Measurements from ENCODE around the gene TMEM59.
"Not testable (repeated sequence)": the region's sequence is repeated elsewhere in the genome, so short reads cannot be mapped to it uniquely, and the experiment has no call there.

Gene TMEM59

GRCh38 chr1:54013393-54014008 is 39.5 kb downstream of the TMEM59 start:
- no peak for DNase-seq (ENCODE audit: low read depth in 1 of 2, low spot score in 1 of 2)

GRCh38 chr1:54012863-54013262 is 40.1 kb downstream of the TMEM59 start:
- no peak for DNase-seq (ENCODE audit: low read depth in 1 of 2, low spot score in 1 of 2)

- no peak for DNase-seq (ENCODE audit: low read depth in 1 of 2, low spot score in 1 of 2)
These were observed 41.0 kb downstream of the TMEM59 start for GRCh38 chr1:54012008-54012325.

- DNase-seq (ENCODE audit: low read depth in 1 of 2, low spot score in 1 of 2), result no peak
These were observed 41.5 kb downstream of the TMEM59 start for GRCh38 chr1:54011316-54012007.

- DNase-seq (ENCODE audit: low read depth in 1 of 2, low spot score in 1 of 2), result no peak
These were observed 42.4 kb downstream of the TMEM59 start for GRCh38 chr1:54010415-54011117.

GRCh38 chr1:54009406-54009805 is 43.6 kb downstream of the TMEM59 start:
- DNase-seq (ENCODE audit: low read depth in 1 of 2, low spot score in 1 of 2), result no peak

- DNase-seq (ENCODE audit: low read depth in 1 of 2, low spot score in 1 of 2), result no peak
These were observed 44.1 kb downstream of the TMEM59 start for GRCh38 chr1:54008876-54009275.

- no peak for DNase-seq (ENCODE audit: low read depth in 1 of 2, low spot score in 1 of 2)
These were observed 45.4 kb downstream of the TMEM59 start for GRCh38 chr1:54007613-54008012.

GRCh38 chr1:54006508-54006907 is 46.5 kb downstream of the TMEM59 start:
- no peak for DNase-seq (ENCODE audit: low read depth in 1 of 2, low spot score in 1 of 2)

GRCh38 chr1:54004481-54005049 is 48.4 kb downstream of the TMEM59 start:
- no peak for DNase-seq (ENCODE audit: low read depth in 1 of 2, low spot score in 1 of 2)

GRCh38 chr1:54003750-54004480 is 49.1 kb downstream of the TMEM59 start:
- not testable (repeated sequence) for DNase-seq (ENCODE audit: low read depth in 1 of 2, low spot score in 1 of 2)

- no peak for DNase-seq (ENCODE audit: low read depth in 1 of 2, low spot score in 1 of 2)
These were observed 49.8 kb downstream of the TMEM59 start for GRCh38 chr1:54003249-54003646.

- DNase-seq (ENCODE audit: low read depth in 1 of 2, low spot score in 1 of 2), result no peak
These were observed 50.3 kb downstream of the TMEM59 start for GRCh38 chr1:54002544-54003248.

GRCh38 chr1:54001591-54001990 is 51.4 kb downstream of the TMEM59 start:
- no peak for DNase-seq (ENCODE audit: low read depth in 1 of 2, low spot score in 1 of 2)

GRCh38 chr1:53999920-54000319 is 53.1 kb downstream of the TMEM59 start:
- DNase-seq (ENCODE audit: low read depth in 1 of 2, low spot score in 1 of 2), result no peak

GRCh38 chr1:53998223-53998622 is 54.8 kb downstream of the TMEM59 start:
- no peak for DNase-seq (ENCODE audit: low read depth in 1 of 2, low spot score in 1 of 2)

- no peak for DNase-seq (ENCODE audit: low read depth in 1 of 2, low spot score in 1 of 2)
These were observed 57.3 kb downstream of the TMEM59 start for GRCh38 chr1:53995683-53996082.

- not testable (repeated sequence) for DNase-seq (ENCODE audit: low read depth in 1 of 2, low spot score in 1 of 2)
These were observed 58.5 kb downstream of the TMEM59 start for GRCh38 chr1:53994516-53994915.

- DNase-seq (ENCODE audit: low read depth in 1 of 2, low spot score in 1 of 2), result no peak
These were observed 60.7 kb downstream of the TMEM59 start for GRCh38 chr1:53992085-53992874.

- no peak for DNase-seq (ENCODE audit: low read depth in 1 of 2, low spot score in 1 of 2)
These were observed 65.1 kb downstream of the TMEM59 start for GRCh38 chr1:53987880-53988279.

All from stimulated activated CD4-positive, alpha-beta T cell treated with anti-CD3 and anti-CD28 coated beads, Interleukin-15, amount 100 ng/mL, for 1 hour (primary cell).